Islet precursor cell (in vitro differentiated cells): ENCODE results near the gene TCF12.

Experiments
- DNase-seq: peaks from one replicate; pipeline ENCODE4 v3.0.0-alpha.2; 2018

TCF12 gene

DNA sequence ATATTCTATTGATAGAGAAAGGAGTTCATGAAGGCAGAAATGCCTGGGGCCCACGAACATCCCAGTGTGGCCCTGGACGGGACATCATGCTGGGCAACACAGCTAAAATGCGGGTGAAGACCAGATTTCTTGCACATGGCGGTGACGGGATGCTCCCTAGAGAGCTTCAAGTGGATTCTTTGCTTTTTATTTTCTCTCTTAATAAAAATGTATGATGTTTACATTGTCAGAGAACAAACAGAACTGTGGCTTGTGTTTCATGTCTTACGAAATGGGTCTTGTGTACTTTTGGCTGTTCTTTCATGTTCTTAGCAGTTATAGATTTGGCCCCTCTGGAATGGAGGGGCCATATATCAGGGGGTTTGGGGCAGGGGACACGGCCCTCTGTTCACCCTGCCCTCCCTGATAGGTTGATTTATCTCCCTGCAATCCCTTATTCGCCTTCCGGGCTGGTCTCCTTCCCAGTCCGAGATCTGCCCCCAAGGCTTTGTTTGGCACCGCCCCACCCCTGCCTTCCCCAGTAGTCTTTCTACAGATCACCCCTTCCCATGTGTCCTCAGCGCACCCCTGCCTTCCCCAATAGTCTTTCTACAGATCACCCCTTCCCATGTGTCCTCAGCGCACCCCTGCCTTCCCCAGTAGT is 389.2 kb downstream of the TCF12 start:
- DNase-seq, result peak; percentile 18

DNA sequence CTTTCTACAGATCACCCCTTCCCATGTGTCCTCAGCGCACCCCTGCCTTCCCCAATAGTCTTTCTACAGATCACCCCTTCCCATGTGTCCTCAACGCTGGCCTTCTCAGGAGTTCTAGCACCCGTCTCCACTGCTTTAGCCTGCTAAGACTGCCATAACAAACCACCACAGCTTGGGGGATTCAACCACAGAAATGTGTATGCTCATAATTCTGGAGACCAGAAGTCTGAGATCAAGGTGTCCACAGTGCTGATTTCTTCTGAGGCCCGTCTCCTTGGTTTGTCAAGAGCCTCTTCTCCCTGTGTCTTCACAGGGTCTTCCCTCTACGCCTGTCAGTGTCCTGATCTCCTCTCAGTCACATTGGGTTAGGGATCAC is 389.7 kb downstream of the TCF12 start:
- DNase-seq, result no peak

DNA sequence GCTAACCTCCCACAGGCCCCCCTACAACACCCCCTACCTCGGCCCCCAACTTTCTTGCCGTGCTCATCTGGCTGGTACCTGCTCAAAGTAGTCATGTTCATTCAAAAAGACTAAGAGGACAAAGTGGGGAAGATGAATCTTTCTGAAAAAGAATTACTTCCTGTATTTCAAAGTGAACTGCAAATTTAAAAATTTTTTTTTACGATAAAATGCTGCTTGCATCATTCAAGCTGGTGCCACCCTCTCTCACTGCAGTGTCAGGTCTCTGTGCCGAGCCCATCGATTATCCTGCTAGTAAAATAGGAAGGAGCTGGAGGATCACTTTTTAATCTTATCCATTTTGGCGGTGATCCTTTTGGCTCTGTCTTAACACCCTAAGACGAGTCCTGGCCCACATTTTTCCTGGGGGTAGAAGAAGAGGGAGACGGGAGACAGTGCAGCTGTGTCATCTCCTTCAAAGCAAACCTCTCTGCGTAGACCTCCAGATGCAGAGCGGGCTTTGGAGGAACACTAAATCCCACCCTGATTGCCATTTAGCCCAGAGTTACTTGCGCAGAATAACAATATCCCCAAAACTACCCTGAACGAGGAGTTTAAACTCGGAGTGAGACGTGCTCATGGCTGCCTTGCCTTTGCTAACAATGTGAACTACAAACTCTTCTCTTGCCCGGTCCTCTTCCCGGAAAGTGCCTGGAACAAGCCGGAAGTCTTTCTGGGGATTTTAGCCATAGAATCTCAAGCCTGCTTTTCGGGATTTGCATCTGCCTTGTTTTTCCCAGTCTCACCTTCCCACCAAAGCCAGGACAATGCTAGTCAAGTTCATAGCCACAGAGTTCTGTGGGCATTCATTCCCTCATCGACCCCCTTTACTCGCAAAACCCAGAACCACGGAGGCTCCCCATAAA is 391.7 kb downstream of the TCF12 start:
- no peak for DNase-seq

DNA sequence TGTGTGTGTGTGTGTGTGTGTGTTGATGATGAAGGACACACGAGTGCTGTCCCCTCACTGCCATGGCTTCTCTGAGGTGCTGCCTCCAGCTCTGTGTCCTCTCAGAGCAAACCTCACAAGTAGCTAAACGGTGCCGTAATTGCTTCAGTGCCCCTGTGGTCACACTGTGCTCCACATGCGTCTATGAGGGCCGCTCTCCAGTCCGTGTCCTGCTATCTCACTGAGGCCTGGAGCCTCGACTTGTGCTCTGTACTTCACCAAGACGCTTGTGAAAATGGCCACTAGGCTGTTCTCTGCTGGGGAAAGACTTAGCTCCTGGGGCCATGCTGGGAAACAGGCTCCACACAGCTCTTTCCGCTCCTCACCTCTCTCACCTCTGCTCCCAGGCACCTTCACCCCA is 392.4 kb downstream of the TCF12 start:
- DNase-seq, result no peak

DNA sequence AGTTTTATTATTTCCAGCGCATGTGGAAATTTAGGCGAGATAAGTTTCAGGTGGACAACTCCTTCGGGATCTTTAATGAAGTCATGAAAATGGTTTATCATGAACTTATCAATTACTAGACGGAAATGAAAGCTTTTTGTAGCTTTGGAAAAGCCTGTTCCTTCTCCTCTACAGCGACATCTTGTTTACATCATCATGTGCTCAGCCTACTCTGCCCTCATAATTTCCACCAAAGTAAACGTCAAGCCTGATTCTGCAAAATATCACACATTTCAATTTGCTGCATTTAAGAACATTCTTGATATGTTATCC is 393.5 kb downstream of the TCF12 start:
- DNase-seq, result no peak

DNA sequence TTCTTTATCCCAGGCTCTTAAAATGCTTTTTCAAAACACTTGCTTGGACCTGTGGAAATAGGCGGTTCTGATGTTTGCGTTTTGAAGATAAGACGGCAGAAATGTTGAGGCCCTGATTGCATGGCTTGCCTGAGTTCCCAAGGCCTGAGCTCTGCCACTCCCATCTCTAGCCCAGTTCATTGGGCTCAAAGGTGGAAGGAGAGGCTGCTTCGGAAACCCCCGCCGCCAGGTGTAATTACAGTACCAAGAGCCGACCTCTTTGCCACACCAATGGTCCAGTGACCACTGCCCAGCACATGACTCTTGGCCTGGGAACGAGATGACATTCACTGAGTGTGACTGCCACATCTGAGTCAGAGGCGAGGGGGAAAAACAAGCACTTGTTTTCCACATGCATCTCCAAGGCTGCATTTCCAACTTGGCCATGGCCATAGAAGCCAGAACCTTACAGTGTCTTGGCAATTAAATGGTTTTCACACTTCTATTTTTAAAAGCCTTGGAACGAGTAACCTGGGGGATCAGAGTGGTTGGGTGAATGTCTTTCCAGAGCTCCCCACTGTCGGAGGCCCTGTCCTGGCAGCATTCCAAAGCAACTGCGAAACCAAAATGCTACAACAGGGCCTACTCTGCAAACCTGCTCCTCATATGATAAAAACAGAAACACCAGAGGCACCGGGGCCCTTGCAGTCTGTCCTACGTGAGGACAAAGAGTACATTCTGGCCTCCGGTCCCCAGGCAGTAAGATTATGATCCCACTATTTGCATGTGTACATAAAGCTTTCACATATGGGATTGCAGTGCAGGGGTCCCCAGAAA is 394.1 kb downstream of the TCF12 start:
- DNase-seq, result no peak

DNA sequence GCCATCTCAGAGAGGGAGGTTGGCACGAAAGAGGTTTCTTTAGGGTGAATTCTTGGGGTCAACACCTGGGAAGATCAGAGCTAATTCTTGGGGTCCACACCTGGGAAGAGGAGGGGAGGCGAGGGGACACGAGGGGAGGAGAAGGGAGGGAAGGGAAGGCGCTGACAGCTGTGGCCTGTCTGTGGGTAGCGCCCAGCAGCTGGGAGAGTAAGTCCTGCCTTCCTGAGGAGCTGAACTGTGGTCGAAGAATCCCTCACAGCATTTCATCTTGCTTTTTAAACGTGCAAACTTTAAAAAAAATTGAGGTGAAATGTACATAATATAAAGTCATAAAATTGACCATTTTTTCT is 394.7 kb downstream of the TCF12 start:
- DNase-seq, result no peak

DNA sequence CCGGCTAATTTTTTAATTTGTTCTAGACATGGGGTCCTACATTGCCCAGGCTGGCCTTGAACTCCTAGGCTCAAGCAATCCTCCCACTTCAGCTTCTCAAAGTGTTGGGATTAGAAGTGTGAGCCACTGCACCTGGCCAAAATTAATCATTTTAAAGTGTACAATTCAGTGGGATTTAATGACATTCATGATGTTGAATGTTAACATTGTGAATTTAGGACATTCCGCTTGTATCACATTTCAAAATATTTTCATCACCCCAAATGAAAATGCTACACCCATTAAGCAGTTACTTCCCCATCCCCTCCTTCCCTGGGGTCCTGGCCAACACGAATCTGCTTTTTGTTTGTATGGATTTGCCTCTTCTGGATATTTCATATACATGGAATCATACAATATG is 395.8 kb downstream of the TCF12 start:
- no peak for DNase-seq

DNA sequence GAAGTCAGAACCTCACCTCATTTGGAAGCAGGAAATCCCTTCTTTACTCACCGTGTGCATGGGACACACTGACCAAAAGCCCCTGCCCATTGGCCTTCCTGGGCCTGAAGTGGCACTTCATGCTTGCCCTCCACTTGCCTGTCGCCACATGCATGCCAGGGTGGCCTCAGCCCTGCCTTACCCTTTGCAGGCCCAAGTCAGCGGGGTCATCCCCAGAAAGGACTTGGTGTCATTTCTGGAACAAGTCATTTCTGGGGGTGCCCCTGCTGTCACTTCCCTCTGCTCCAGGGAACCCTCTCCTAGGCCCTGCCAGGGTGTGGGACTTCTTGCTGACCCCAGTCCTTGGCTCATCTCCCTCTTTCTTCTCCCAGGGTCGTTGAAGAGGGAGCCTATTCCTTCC is 398.0 kb downstream of the TCF12 start:
- no peak for DNase-seq

DNA sequence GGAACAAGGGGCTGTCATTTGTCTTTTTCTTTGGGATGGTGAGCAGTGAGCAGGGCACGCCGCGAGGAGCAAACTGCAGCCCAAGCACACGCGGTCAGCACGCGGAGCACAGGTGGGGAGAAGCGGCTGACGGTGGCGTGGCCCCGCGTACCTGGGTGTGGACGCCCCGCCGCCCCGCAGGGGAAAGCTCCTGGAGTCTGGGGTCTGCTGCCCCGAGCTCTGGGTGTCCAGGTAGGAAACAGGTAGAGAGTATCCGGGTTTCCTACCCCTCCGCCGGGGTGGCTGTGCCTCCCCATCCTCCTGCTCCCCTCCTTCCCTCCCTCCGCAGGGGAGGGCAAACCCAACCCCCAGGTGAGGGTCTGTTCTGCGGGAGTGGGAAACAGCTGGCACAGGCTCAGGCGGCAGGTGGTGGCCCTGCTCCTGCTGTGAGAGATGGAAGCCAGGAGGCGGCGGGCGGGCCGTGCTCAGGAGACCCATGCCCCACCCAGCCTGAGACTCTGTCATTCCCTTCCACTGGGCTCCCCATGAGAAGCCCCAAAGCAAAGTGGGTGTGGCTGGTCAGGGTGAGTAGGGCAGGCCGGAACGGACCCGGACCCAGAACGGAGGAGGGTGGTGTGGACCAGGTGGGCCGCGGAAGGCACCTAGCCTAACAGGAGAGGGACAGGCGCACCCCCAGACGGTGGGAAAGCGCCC is 400.9 kb downstream of the TCF12 start:
- DNase-seq, result no peak

DNA sequence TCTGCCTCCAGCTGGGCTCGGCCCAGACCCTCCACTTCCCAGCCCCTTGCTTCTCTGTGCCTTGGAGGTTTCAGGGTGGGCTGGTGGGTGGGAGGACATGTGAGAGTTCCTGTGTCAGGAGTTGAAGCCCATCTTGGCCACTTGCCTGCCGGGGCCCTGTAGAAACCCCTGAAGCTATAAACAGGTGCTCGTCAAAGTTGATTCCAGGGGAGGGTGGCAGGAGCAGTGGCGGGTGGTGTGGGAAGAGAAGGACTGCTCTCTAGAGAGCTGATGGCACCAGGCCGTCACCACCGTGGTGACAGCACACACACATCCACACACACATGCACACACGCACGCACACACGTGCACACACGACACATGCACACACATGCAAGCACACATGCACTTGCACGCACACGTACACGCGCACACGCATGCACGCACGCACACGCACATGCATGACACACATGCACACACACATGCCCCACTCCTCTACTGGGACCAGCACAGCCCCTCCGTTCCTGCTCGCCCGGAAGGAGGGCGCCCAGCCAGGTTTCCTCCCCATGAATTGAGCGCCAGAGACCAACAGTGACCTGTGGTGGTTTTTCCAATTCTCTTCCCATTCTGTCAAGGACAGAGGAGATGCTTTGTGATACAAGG is 401.6 kb downstream of the TCF12 start:
- no peak for DNase-seq

DNA sequence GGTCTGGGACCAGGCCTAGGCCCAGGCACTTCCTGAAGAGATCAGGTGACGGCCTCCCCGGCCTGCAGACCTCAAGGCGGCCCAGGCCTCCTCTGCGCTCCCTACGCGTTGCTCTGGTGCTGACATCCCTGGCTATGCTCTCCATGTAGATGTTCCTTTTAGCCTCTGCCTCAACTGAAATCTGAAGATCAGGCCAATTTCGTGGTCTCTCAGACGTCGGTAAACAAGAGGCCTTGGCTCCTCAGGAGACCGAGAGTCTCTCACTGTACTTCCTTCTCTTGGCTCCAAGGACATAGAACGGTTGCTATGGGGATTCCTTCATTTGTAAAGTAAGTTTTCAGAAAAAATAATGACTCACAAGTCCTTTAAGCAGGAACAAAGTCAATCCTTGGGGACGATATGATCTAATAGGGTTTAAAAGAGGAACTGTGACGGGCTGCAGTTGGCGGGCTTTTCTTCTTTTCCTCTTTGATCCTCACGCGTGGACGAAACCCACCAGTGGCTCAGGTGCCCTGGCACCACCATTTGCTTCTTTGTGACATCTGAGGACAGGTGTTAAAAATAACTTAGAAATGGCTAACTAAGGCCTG is 402.3 kb downstream of the TCF12 start:
- DNase-seq, result no peak

DNA sequence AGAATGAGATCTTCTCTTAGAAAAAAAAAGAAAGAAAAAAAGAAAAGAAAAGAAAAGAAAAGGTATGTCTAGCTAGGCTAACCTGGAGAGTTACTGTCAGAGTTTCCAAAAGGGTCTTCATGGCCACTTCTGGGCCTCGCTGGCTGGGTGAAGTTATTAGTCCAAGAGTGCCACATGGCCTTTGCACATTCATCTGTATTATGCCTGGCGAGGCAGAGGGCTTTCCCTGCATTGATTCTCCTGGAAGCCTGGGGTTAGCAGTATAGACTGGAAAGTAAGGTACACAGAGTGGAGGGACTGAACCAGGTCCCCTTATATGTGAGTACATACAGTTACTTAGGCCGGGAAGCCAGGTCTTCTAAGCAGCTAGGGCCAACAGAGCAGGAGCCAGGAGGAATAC is 403.0 kb downstream of the TCF12 start:
- no peak for DNase-seq

DNA sequence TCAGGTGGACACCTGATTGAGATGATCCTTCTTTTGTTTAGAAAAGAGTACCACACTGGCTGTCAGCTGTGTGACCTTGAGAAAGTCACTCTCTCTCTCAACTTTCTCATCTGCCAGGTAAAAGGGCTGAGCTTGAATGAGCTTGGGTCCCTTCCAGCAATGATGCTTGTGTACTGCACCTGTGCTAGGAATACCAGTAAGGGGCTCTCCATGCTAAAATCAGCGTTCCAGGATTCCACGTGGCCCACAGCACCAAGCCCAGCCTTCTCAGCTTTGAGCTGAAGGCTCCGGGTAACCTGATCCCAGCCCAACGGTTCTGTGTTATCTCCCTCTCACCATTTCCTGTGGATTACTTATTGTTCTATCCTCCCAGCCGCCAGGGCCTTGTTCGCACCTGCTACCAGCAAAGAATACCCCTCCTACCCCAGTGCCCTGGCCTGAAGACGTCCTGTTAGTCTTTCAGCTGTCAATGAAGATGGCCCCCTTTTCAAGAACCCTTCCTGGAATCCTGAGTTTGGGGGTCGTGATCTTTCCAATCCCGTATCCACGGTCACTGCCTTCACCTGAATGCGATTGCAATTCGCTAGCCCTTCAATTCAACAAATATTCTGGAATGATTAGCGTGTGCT is 403.6 kb downstream of the TCF12 start:
- DNase-seq, result no peak

DNA sequence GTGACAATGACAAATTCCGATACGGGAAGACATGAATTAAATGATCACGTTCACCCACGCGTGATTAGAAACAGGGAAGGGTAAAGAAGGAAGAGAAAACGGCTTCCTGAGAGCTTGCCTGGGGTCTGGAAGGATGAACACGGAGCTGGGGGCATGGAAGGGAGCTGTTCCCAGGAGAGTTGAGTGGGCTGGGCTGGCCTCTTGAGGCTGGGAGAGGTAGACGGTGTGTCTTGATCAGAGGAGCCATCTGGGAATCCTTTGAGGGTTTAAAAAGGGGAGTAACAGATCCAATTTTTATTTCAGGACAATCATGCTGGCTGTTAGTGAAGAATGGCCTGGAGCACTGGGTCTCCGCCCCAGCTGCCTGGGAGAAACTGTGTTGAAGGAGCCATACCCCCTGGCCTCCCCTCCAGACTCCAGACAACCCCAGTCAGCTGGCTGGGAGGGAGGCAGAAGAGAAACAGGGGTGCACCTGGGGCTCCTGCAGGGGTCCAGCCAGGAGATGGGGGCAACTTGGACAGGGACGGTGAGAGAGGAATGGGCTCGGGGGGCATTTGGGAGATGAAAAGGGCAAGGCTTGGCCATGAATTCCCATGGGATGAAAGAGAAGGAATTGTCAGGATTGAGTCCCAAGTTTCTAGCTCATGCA is 404.3 kb downstream of the TCF12 start:
- no peak for DNase-seq

DNA sequence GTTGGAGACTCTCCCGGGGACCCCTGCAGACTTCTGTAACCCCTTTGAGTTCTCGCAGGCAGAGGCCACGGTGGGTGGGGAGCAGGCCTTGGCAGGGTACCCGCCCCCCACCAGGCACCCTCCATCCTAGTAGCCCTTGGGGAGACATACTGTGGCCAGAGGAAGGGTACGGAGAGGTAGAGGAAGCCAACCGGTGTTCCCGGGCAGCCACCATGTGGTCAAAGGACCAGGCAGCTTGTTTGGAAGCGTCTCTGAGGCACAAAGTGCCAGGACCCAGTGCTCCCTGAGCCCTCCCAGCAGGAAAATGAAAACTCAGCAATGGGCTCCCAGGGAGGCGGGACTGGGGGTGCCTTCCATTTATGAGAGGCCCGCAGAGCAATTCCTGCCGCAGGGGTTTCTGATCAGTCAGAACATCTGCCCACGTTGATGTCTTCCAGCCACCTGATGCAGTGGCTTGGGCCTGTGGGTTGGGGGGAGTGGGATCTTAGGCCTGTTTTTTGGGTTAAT is 404.9 kb downstream of the TCF12 start:
- DNase-seq, result no peak

DNA sequence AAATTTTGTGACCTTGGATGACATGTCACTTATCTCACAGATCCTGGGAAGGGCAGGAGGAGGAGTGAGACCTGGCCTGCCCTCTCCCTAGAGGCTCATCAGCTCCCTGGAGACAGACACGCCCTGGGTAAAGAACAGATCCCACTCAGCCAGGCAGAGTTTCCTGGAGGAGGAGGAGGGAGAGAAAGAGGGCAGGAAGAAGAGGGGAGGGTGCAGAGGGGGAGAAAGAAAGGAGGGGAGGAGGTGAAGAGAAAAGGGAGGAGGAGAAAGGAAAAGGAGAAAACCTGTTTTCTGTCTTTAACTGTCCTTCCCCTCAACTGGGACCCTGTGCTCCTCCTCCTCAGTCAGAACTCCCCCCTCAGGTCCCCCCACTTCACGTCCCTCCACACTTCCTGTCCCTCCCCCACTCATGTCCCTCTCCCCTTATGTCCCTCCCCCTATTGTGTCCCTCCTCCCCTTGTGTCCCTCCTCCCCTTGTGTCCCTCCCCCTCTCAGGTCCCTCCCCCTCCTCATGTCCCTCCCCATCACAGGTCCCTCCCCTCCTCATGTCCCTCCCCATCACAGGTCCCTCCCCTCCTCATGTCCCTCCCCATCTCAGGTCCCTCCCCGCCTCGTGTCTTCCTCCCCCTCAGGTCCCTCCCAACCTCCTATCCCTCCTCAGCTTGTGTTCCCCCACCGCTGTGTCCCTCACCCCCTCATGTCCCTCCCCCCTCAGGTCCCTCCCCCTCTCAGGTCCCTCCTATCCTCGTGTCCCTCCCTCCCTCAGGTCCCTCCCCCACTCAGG is 405.6 kb downstream of the TCF12 start:
- peak; percentile 76 for DNase-seq

DNA sequence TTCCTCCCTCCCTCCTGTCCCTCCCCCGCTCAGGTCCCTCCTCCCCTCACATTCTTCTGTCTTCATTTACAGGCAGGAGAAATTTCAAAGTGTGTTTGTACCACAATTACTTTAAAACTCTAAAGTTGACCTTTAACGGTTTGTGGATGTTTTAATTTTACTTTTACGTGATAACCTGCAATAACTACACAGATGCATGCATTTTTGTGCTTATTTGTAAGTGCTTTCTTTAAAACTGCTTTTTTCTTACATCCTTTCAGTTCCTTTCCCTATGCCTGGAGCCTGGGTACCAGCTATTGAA is 406.1 kb downstream of the TCF12 start:
- no peak for DNase-seq

DNA sequence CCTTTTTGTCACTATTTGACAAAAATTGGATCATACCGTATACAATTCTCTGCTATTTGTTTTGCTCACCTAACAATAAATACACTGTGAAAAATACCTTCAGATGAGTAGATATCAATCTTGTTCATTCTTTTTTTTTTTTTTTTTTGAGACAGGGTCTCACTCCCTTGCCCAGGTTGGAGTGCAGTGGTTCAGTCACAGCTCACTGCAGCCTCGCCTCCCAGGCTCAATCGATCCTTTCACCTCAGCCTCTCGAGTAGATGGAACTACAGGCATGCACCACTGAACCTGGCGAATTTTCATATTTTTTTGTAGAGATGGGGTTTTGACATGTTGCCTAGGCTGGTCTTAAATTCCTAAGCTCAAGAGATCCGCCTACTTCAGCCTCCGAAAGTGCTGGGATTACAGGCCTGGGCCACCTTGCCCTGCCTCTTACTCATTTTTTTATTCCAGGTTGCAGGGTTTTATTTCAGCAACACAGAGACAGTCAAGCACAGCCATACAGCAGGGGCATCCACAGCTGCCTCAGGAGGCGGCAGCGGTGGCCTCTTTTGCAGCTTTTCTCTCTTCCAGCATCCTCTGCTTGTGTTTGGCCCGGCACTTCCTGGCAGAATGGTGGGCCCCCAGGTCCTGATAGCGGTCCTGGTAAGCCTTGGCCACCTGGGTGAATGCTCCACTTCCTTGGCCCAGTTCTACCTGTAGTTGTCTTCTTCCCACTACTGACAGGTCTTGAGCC is 406.7 kb downstream of the TCF12 start:
- DNase-seq, result no peak

DNA sequence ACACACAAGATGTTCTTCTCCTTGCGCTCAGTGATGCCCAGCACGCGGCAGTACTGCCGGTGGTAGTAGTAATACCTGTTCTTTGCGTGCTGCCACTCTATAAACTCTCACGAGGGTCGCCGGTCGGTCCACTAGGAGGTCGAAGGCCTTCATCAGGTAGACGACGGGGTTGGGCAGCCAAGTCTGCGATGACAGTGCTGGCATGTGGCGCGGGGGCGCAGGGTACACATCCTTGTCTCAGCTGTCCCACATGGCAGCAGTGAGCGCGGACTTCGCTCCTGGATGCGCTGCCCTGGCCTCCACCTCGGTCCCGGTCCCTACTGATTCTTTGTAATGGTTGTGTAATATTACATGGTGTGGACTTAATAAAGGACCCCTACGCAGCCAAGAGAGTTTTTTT is 407.8 kb downstream of the TCF12 start:
- DNase-seq, result no peak
